Ammon's horn (tissue), 1 donor: Measurements from ENCODE around the gene NAA11.
"Not testable (repeated sequence)": the region's sequence is repeated elsewhere in the genome, so short reads cannot be mapped to it uniquely, and the experiment has no call there.

Source experiments
- DNase-seq: peaks from one replicate; pipeline ENCODE4 v3.0.0-alpha.2; 2016; ENCODE audit warnings: low spot score

The NAA11 gene

GRCh38 chr4:79308971-79309370 is 16.9 kb downstream of the NAA11 start:
- no peak for DNase-seq

GRCh38 chr4:79308137-79308536 is 17.7 kb downstream of the NAA11 start:
- no peak for DNase-seq

GRCh38 chr4:79306795-79307194 is 19.1 kb downstream of the NAA11 start:
- DNase-seq = no peak

- no peak for DNase-seq
These were observed 25.6 kb downstream of the NAA11 start for GRCh38 chr4:79300280-79300679.

GRCh38 chr4:79298484-79298883 is 27.4 kb downstream of the NAA11 start:
- no peak for DNase-seq

- no peak for DNase-seq
These were observed 27.8 kb downstream of the NAA11 start for GRCh38 chr4:79298027-79298426.

GRCh38 chr4:79297479-79297878 is 28.4 kb downstream of the NAA11 start:
- DNase-seq = no peak

GRCh38 chr4:79296768-79297428 is 29.0 kb downstream of the NAA11 start:
- DNase-seq = no peak

- DNase-seq = no peak
These were observed 30.8 kb downstream of the NAA11 start for GRCh38 chr4:79295086-79295485.

- no peak for DNase-seq
These were observed 31.8 kb downstream of the NAA11 start for GRCh38 chr4:79294064-79294463.

- DNase-seq = no peak
These were observed 33.9 kb downstream of the NAA11 start for GRCh38 chr4:79292008-79292407.

GRCh38 chr4:79290376-79290775 is 35.5 kb downstream of the NAA11 start:
- DNase-seq = peak; percentile 33

GRCh38 chr4:79288185-79288584 is 37.7 kb downstream of the NAA11 start:
- DNase-seq = no peak

- DNase-seq = no peak
These were observed 38.1 kb downstream of the NAA11 start for GRCh38 chr4:79287718-79288117.

GRCh38 chr4:79287076-79287475 is 38.8 kb downstream of the NAA11 start:
- DNase-seq = no peak

- peak; percentile 11 for DNase-seq
These were observed 44.1 kb downstream of the NAA11 start for GRCh38 chr4:79281566-79282359.

GRCh38 chr4:79277467-79277866 is 48.4 kb downstream of the NAA11 start:
- not testable (repeated sequence) for DNase-seq

- DNase-seq = no peak
These were observed 51.9 kb downstream of the NAA11 start for GRCh38 chr4:79273915-79274314.

- DNase-seq = no peak
These were observed 53.1 kb downstream of the NAA11 start for GRCh38 chr4:79272761-79273160.

GRCh38 chr4:79272126-79272525 is 53.7 kb downstream of the NAA11 start:
- no peak for DNase-seq

GRCh38 chr4:79267671-79268070 is 58.2 kb downstream of the NAA11 start:
- peak; percentile 20 for DNase-seq
